ENCODE data around the gene CD40LG.

DNA sequence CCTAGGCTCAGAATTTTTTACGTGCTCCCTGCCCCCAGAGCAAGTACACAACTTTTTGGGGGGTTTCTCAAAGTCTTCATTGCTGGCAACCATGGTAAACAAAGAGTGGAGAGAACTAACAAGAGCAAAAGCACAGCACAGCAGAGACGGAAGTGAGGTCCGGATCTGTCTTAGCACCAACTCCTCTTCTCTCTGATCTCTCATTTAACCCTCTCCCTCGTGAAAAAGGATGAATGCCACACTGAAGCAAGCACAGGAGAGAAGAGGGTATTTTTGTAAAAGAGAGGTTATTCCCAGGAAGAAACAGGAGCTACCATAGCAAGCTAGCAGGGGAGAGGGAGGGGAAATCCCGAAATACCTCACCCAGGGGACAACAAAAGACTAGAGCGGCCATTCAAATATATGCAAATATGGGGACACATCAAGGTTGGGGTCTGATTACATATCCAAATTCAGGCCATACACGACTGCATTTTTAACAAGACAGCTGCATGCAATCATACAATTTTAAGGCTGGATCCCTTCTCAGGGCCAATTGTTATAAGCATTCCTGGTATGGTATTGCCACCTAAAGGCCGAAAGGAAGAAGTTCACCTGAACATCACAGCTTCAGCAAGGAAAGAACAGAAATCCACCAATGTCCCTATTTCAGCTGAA is 46.6 kb downstream of the CD40LG start:
- no peak for TF ChIP-seq POLR2AphosphoS5 (IDR thresholded peaks at IDR 0.05)
- TF ChIP-seq, protein P1, sequence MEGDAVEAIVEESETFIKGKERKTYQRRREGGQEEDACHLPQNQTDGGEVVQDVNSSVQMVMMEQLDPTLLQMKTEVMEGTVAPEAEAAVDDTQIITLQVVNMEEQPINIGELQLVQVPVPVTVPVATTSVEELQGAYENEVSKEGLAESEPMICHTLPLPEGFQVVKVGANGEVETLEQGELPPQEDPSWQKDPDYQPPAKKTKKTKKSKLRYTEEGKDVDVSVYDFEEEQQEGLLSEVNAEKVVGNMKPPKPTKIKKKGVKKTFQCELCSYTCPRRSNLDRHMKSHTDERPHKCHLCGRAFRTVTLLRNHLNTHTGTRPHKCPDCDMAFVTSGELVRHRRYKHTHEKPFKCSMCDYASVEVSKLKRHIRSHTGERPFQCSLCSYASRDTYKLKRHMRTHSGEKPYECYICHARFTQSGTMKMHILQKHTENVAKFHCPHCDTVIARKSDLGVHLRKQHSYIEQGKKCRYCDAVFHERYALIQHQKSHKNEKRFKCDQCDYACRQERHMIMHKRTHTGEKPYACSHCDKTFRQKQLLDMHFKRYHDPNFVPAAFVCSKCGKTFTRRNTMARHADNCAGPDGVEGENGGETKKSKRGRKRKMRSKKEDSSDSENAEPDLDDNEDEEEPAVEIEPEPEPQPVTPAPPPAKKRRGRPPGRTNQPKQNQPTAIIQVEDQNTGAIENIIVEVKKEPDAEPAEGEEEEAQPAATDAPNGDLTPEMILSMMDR (IDR thresholded peaks at IDR 0.05; ENCODE audit: poor library complexity, severe bottlenecking), result peak; percentile 81
